ENCODE measurements around the gene DTNA. TPM values are rescaled to one million over a fixed set of nuclear protein-coding genes. Genes with fewer than 3 reads are reported as not detected.

The DTNA gene
- total and polyA plus RNA-seq, 2 of the 8 experiments (the other 6 are each of a cell fraction or from before 2014, with no cell fraction given) = 30.2 to 32.7 TPM

- no peak for TF ChIP-seq RFX5 (IDR thresholded peaks at IDR 0.05; ENCODE audit: borderline replicate concordance, low read depth, low read length)
- no peak for TF ChIP-seq GTF2F1 (IDR thresholded peaks at IDR 0.05; ENCODE audit: borderline replicate concordance, low read depth, low read length)
- TF ChIP-seq MAX (IDR thresholded peaks at IDR 0.05) = no peak
- no peak for TF ChIP-seq RAD21 (IDR thresholded peaks at IDR 0.05 in 1 of 2, conservative IDR thresholded peaks at IDR 0.05 in 1 of 2; ENCODE audit: low read depth in 2 of 2, low read length in 2 of 2)
Measured at GRCh38 chr18:34709750-34710441, at the start of gene DTNA (continued).
